ENCODE results near the gene NXNL2. TPM values are rescaled to one million over a fixed set of nuclear protein-coding genes. Genes with fewer than 3 reads are reported as not detected.

NXNL2 gene
- total RNA-seq, 3 donors from 2014 or later, result 10.5 to 14.5 TPM; not detected in 1

DNA sequence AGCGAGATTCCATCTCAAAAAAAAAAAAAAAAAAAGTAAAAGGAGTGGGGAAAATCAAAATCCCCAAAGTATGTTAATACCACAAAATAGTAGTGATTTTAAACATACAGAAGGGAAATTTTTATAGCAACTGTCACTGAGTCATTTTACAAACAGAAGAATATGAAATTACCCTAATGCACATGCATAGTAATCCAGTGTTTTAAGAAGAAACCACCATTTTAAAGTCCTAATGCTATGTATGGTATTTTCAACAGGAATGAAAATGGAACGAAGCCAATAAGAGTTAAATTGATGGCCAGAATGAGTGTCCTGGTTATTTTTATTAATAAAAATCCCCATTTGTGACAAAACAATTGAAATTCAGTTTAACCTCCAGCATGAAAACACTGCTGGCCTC lies 26.7 kb upstream of the NXNL2 start:
- no peaks in the 10 kb centered on the region for H3K36me3 ChIP-seq
- no peaks in the 10 kb centered on the region for H3K4me1 ChIP-seq
- no peak for DNase-seq (ENCODE audit: low spot score in 2 of 2)
- H3K4me3 ChIP-seq, result no peak overlapping the region
- no peaks in the 10 kb centered on the region for H3K27me3 ChIP-seq
- TF ChIP-seq, protein P1, sequence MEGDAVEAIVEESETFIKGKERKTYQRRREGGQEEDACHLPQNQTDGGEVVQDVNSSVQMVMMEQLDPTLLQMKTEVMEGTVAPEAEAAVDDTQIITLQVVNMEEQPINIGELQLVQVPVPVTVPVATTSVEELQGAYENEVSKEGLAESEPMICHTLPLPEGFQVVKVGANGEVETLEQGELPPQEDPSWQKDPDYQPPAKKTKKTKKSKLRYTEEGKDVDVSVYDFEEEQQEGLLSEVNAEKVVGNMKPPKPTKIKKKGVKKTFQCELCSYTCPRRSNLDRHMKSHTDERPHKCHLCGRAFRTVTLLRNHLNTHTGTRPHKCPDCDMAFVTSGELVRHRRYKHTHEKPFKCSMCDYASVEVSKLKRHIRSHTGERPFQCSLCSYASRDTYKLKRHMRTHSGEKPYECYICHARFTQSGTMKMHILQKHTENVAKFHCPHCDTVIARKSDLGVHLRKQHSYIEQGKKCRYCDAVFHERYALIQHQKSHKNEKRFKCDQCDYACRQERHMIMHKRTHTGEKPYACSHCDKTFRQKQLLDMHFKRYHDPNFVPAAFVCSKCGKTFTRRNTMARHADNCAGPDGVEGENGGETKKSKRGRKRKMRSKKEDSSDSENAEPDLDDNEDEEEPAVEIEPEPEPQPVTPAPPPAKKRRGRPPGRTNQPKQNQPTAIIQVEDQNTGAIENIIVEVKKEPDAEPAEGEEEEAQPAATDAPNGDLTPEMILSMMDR (IDR thresholded peaks at IDR 0.05), result no peak
- TF ChIP-seq POLR2A (IDR thresholded peaks at IDR 0.05) (no peak), POLR2AphosphoS5 (IDR thresholded peaks at IDR 0.05) (no peak)
- intact Hi-C loops (cut with DNase I; ENCODE audit: low total_unique reads), result no loop called here
- no peaks in the 10 kb centered on the region for H3K9me3 ChIP-seq
- no peak overlapping the region for H3K27ac ChIP-seq

DNA sequence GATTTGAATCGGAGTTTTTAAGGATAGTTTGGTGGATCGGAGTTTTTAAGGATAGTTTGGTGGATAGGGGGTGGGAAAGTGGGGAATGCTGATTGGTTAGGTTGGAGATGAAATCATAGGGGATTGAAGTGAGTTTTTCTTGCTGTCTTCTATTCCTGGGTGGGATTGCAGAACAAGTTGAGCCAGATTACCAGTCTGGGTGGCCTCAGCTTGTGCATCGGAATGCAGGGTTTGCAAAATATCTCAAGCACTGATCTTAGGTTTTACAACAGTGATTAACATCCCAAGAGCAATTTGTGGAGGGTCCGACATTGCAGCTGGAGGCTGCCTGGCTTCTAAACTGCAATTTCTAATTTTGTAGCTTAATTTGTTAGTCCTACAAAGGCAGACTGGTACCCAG lies 23.1 kb upstream of the NXNL2 start:
- no peaks in the 10 kb centered on the region for H3K9me3 ChIP-seq
- no peaks in the 10 kb centered on the region for H3K4me1 ChIP-seq
- TF ChIP-seq POLR2A (IDR thresholded peaks at IDR 0.05), result no peak
- TF ChIP-seq, protein P1 (IDR thresholded peaks at IDR 0.05), result no peak
- TF ChIP-seq POLR2AphosphoS5 (IDR thresholded peaks at IDR 0.05), result no peak
- no peak overlapping the region for H3K27ac ChIP-seq
- DNase-seq (ENCODE audit: low spot score in 2 of 2), result no peak
- H3K36me3 ChIP-seq, result no peaks in the 10 kb centered on the region
- intact Hi-C loops (cut with DNase I; ENCODE audit: low total_unique reads), result no loop called here
- H3K27me3 ChIP-seq, result no peaks in the 10 kb centered on the region
- H3K4me3 ChIP-seq, result no peak overlapping the region

DNA sequence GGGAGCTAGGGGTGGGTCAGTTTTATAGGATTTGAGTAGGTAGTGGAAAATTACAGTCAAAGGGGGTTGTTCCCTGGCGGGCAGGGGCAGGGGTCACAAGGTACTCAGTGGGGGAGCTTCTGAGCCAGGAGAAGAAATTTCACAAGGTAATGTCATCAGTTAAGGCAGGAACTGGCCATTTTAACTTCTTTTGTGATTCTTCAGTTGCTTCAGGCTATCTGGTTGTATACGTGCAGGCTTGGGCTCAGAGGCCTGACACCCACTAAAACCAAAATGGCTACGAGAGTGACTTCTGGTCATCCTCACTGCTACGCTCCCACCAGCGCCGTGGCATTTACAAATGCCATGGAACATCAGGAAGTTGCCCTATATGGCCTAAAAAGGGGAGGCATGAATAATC lies 20.7 kb upstream of the NXNL2 start:
- Histone ChIP-seq H3K4me3 (no peak overlapping the region), H3K27ac (no peak overlapping the region), H3K36me3 (no peaks in the 10 kb centered on the region), H3K4me1 (no peaks in the 10 kb centered on the region), H3K9me3 (no peaks in the 10 kb centered on the region), H3K27me3 (no peaks in the 10 kb centered on the region)
- no peak for DNase-seq (ENCODE audit: low spot score in 2 of 2)
- intact Hi-C loops (cut with DNase I; ENCODE audit: low total_unique reads), result no loop called here
- TF ChIP-seq, protein P1 (IDR thresholded peaks at IDR 0.05), result no peak
- TF ChIP-seq POLR2A (IDR thresholded peaks at IDR 0.05) (no peak), POLR2AphosphoS5 (IDR thresholded peaks at IDR 0.05) (no peak)

DNA sequence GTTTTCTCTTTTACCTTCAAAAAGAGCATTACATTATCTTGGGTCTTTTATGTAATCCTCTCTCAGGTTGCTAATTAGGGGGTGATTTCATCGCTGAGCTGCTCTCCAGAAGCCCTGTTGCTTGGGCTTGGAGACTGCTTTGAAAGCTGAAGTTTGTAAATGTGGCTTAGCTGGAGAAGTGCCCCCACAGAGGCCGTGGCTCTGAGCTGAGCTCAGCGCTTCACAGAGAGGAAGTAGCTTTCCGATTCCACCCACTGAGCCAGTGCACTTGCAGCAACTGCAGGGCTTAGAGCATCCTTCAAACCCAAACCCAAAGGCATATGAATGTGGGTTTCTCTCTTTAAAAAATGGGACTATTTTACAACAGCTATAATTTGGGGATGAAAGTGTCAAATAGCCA lies 13.7 kb upstream of the NXNL2 start:
- no peaks in the 10 kb centered on the region for H3K36me3 ChIP-seq
- no peak overlapping the region for H3K27ac ChIP-seq
- TF ChIP-seq POLR2A (IDR thresholded peaks at IDR 0.05) (no peak), POLR2AphosphoS5 (IDR thresholded peaks at IDR 0.05) (no peak)
- TF ChIP-seq, protein P1 (IDR thresholded peaks at IDR 0.05), result no peak
- no peak for DNase-seq (ENCODE audit: low spot score in 2 of 2)
- intact Hi-C loops (cut with DNase I; ENCODE audit: low total_unique reads), result no loop called here
- H3K9me3 ChIP-seq, result no peaks in the 10 kb centered on the region
- H3K4me3 ChIP-seq, result no peak overlapping the region
- H3K27me3 ChIP-seq, result no peaks in the 10 kb centered on the region
- peaks cover 0 to 6% of the 10 kb centered on the region in 2 donors for H3K4me1 ChIP-seq

DNA sequence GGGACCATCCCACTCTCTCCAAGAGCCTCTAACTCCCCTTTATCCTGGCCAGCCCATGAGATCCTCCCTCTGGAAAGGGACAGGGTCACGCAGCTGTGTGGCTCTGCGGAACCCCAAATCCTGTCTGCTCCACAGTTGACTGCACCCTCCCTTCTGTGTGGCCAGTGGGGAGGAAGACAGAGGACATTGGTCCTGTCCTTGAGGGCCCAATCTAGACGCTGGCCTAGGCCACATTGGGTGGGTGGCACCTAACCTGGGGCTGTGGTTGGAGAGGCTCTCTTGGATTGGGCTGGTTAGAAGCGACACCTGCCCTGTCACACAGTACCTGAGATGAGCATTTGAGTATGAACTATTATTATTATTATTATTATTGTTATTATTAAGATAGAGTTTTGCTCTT lies 12.6 kb upstream of the NXNL2 start:
- DNase-seq (ENCODE audit: low spot score in 2 of 2), result no peak
- intact Hi-C loops (cut with DNase I; ENCODE audit: low total_unique reads), result no loop called here
- H3K4me3 ChIP-seq, result no peak overlapping the region
- H3K27me3 ChIP-seq, result no peaks in the 10 kb centered on the region
- TF ChIP-seq POLR2A (IDR thresholded peaks at IDR 0.05) (no peak), POLR2AphosphoS5 (IDR thresholded peaks at IDR 0.05) (no peak)
- TF ChIP-seq, protein P1 (IDR thresholded peaks at IDR 0.05), result no peak
- no peaks in the 10 kb centered on the region for H3K36me3 ChIP-seq
- H3K4me1 ChIP-seq, result peaks cover 0 to 6% of the 10 kb centered on the region in 2 donors
- no peaks in the 10 kb centered on the region for H3K9me3 ChIP-seq
- H3K27ac ChIP-seq, result no peak overlapping the region

Measured in breast epithelium (tissue), 4 donors.